Kidney tubule cell (primary cell): ENCODE data around the gene DEPDC1B.
"Not testable (repeated sequence)": the region's sequence is repeated elsewhere in the genome, so short reads cannot be mapped to it uniquely, and the experiment has no call there.

ENCODE experiments used
- DNase-seq: peaks from one replicate; pipeline ENCODE4 v3.0.0-alpha.2; 2018; ENCODE audit warnings: low spot score

DEPDC1B gene

GRCh38 chr5:60698336-60698735, 1.6 kb downstream of the DEPDC1B start:
- peak; percentile 41 for DNase-seq

DNA sequence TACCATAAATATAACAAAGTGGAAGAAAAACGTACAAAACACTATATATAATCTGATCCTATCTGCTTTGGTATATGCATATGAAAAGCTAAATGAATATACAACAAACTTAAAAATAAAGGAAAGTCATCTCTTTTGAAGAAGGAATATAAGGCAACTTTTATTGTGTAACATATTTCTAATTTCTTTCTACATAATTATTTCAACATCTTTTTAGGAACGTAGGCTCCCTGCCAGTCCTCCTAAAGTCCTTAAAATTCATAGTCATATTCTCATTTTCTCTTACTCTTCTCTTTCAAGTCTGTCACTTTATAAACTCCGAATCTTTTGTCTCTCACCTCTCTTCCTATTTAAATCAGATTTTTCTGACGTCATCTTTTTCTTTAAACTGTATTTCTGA, 9.6 kb downstream of the DEPDC1B start:
- DNase-seq, result no peak

- DNase-seq, result no peak
Measured at GRCh38 chr5:60688980-60689379, 11.0 kb downstream of the DEPDC1B start.

GRCh38 chr5:60687927-60688720, 11.8 kb downstream of the DEPDC1B start:
- DNase-seq, result peak; percentile 76

DNA sequence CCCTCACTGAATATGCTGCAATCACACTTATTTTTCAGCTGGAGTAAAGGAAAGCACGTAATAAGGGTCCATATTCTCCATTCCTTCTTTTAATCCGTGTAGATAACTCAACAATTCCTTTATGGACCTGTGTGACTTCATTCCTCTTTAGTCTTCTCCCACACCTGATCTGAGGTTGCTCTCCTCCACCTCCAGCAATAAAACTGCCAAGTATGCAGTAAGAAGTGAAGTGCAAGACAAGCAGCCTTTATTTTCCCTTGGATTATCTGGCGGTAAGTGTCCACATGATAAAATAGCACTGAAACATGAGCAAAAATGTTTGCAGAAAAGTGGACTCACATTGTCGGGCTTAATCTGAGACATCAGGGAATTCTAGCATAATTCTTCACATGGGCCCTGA, 13.8 kb downstream of the DEPDC1B start:
- DNase-seq, result no peak

GRCh38 chr5:60685700-60686099, 14.3 kb downstream of the DEPDC1B start:
- peak; percentile 19 for DNase-seq

DNA sequence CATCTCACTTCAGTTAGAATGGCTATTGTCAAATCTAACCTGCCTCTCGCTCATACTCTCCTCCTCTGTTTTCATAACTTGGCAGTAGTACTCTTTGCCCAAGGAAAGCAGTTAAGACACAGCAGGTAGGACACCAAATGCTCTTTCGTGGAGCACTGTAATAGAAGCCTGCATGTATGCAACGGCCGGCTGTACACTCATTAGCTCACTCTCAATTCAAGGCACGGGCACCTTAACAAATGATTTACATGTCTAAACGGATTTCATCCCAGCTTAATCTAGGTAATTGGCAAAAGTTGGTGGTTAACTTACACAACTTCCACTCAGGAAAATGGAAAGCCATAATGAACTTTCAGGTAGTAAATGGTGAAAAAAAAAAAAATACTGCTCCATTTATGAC, 14.9 kb downstream of the DEPDC1B start:
- no peak for DNase-seq

GRCh38 chr5:60682007-60682406, 18.0 kb downstream of the DEPDC1B start:
- not testable (repeated sequence) for DNase-seq

GRCh38 chr5:60679816-60680215, 20.1 kb downstream of the DEPDC1B start:
- DNase-seq, result no peak

- DNase-seq, result peak; percentile 71
Measured at GRCh38 chr5:60677850-60678664, 21.9 kb downstream of the DEPDC1B start.

- DNase-seq, result peak; percentile 57
Measured at GRCh38 chr5:60675286-60675685, 24.7 kb downstream of the DEPDC1B start.

- no peak for DNase-seq
Measured at GRCh38 chr5:60674251-60675069, 25.5 kb downstream of the DEPDC1B start.

GRCh38 chr5:60673334-60673733, 26.6 kb downstream of the DEPDC1B start:
- no peak for DNase-seq

- DNase-seq, result no peak
Measured at GRCh38 chr5:60672693-60673264, 27.2 kb downstream of the DEPDC1B start.

GRCh38 chr5:60671899-60672692, 27.9 kb downstream of the DEPDC1B start:
- DNase-seq, result no peak

DNA sequence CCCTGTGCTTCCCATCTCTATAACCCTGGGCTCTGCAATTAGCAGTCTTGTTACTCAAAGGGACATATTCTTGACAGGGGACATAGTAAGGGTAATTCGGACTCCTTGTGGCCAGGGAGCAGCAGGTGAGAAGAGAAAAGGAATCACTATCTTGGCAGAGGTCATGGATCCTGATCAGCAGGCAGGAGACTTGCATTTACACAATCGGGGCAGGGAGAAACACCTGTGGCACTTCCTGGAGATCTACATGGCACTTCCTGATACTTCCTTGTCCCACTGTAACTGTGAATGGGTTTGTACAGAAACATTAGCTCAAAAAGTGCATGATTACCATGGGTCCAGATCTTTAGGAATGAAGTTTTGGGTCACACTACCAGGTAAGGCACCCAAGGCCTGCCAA, 29.2 kb downstream of the DEPDC1B start:
- no peak for DNase-seq

DNA sequence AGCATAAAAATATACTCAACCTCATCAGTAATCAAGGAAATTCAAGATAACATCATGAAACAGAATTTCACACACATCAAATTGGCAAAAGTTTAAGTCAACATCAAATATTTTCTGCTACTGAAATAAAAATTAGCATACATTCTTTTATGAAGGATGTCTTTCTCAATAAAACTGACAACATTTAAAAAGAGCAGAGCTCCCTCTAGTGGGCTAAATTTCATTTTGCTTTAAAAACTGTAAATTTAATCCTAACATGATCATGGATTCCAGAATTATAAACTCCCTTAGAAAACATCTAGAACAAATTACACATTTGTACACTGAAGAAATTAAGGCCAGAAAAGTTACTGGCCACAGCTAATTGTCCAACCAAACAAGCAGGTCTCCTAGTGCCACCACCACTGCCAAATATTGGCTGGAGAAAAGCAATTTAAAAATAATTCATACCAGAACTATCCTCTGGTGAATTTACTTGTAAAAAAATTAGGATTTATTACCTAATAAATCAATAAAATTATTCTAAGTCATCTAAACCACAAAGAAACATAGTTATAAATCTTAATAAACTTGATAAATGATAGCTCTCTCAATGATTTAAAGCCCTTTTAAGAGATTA, 31.2 kb downstream of the DEPDC1B start:
- DNase-seq, result peak; percentile 52

DNA sequence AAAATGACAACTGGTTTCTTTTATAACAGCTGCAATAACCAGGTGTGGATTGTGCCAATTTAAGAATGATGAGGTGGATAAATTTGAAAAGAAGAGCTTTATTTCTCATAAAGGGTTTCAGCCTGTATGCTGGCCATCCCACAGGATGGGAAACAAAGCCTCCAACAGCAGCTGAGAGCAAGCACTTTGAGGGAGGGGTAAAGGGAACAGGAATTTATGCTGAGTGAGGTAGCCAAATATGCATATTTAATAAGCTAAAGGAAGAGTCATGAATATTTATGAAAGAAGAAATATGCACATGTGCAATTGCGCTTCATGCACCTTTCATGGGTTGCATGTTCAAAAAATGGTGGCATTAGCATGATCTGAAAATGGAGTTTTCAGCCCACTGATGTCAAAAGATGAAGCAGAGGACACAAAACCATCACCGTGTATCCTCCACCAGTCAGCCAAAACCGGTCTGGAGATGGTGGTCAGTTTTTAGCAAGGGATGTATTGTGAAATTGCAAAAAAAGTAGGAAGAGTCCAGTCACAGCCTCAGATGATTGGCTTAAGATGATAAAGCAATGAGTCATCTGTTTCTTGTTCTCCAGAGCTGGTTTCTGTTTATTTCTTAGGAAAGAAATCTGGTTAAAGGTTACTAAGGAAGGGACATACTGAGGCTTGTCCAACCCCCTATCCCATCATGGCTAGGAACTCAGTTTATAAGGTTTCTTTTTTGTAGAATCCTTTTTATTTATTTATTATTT, 47.9 kb downstream of the DEPDC1B start:
- peak; percentile 91 for DNase-seq

DNA sequence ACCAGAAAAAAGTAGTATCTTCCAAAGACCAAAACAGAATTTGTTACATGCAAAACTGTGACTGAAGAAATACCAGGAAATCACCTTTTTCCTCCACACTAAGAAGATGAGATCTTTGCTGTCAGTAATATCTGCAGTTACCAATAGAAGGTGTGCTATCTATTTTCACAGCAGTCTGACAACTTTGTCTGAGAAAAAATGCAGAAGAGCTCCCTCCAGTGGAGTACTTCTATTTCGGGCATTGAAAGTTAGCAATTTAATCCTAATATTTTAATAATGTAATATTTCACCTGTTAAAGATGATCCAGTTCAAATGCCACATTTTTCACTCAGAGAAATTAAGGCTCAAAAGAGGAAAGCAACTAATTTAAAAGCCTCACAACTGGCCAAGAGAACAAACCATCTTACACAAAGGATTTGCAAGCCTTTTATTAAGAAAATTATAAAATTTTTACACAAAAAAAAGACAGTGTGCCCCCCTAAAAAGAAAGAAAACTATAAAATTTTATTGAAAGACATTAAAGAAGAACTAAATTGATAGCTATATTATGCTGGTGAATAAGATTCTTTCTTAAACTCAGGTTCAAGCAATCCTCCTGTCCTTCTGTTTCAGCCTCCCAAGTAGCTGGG, 50.6 kb downstream of the DEPDC1B start:
- peak; percentile 60 for DNase-seq

DNA sequence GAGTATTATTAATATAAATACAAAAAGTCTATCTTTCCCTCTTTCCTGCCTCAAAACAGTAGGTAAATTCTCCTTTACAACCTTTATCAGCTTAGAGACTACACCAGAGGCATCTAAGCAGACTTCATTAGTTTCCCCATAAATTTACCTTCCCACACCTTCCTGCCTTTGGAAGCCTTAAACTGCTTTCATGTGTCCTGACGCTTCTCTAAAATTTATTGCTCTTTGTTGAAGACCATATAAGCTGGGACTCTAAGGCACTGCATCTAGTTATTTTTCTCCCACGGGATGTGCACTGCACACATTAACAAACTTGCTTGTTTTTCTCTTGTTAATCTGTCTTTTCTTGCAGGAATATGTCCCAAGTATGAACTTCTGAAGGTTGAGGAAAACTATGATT, 51.8 kb downstream of the DEPDC1B start:
- no peak for DNase-seq
